NOMO-1 treated with DMSO at 0.1 percent for 48 hours (cell line): ENCODE results near the gene HOXC4.

Experiments
- DNase-seq: peaks from one replicate; lab custom pipeline; 2025; ENCODE audit not compliant: unreplicated experiment; lab: John Stamatoyannopoulos, UW

Gene HOXC4

DNA sequence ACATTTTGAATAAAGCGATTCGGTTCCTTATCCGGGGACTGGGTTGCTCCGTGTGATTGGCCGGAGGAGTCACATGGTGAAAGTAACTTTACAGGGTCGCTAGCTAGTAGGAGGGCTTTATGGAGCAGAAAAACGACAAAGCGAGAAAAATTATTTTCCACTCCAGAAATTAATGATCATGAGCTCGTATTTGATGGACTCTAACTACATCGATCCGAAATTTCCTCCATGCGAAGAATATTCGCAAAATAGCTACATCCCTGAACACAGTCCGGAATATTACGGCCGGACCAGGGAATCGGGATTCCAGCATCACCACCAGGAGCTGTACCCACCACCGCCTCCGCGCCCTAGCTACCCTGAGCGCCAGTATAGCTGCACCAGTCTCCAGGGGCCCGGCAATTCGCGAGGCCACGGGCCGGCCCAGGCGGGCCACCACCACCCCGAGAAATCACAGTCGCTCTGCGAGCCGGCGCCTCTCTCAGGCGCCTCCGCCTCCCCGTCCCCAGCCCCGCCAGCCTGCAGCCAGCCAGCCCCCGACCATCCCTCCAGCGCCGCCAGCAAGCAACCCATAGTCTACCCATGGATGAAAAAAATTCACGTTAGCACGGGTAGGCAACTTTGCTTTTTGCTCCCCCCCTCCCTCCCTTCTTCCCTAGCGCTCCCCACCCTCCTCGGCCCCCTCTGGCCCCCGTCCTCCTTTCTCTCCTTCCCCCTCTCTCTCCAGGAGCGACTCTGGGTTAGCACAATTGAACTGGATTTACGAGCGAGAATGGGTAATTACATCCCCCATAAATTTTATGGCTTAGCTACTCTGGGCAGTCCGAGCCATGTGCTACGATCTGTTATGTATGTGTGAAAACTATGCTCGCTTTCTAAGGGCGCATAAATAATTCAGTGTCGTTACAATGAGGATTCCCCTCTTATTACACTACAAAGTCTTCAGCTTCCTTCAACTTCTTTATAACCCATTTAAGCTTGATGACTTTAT, at the start of gene HOXC4:
HOXC4 (plus strand) TSS at position 85 of the 991 bp plus-strand sequence; CDS start at position 173, 88 bp downstream.
- peak; percentile 74 for DNase-seq

- no peak for DNase-seq
Measured at GRCh38 chr12:54004063-54004840, 49.4 kb upstream of the HOXC4 start.

- no peak for DNase-seq
Measured at GRCh38 chr12:54004841-54005530, 48.6 kb upstream of the HOXC4 start.

DNA sequence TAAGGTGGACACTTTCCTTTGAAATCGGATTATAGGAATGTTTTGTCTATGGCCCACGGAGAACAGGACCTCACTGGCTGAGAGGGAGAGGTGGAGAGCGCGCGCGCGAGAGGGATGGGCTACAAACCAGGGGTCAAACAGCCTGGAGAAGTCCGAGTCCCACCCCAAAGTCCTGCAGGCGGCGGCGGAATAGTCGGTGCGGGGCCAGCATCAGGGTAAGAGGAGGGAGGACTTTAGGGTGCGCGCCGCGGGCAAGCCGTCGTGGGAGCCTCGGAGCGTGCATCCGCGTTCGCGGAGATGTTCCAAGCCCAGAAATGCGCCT, 48.1 kb upstream of the HOXC4 start:
- DNase-seq, result no peak

GRCh38 chr12:54005853-54006558, 47.6 kb upstream of the HOXC4 start:
- DNase-seq, result peak; percentile 64

DNA sequence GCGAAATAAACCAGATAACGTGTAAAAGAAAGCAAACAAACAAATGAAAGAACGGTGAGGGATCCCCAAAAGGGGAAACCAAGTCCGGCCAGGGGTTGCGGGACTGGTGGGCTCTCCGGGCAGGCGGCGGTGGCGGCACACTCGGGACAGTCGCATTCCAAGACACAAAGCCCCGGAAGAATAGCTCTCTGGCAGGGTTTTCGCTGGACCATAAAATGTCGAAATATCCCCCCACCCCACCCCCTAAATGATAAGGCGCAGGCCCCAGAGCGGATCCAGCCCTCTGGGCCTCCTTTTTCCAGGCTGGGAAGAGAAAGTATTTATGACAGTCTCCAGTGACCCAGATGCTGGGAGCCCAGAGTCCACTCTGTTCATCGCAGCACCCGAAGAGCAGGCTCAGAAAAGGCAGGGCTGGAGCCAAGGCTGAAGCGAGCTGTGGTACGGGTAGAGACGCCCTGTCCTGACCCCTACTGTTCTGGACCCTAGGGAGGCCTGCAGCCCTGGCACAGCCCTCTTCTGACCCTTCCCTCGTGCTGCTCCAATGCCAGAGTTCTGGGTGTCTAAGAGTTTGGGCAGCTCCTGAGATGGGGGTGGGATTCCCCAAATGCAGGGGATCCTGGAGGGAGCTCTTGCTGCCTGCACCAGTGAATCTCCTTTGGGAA, 46.9 kb upstream of the HOXC4 start:
- no peak for DNase-seq

- no peak for DNase-seq
Measured at GRCh38 chr12:54007538-54008259, 45.9 kb upstream of the HOXC4 start.

- DNase-seq, result no peak
Measured at GRCh38 chr12:54008260-54008552, 45.4 kb upstream of the HOXC4 start.

- DNase-seq, result no peak
Measured at GRCh38 chr12:54009171-54010052, 44.2 kb upstream of the HOXC4 start.

GRCh38 chr12:54010053-54010971, 43.3 kb upstream of the HOXC4 start:
- no peak for DNase-seq

DNA sequence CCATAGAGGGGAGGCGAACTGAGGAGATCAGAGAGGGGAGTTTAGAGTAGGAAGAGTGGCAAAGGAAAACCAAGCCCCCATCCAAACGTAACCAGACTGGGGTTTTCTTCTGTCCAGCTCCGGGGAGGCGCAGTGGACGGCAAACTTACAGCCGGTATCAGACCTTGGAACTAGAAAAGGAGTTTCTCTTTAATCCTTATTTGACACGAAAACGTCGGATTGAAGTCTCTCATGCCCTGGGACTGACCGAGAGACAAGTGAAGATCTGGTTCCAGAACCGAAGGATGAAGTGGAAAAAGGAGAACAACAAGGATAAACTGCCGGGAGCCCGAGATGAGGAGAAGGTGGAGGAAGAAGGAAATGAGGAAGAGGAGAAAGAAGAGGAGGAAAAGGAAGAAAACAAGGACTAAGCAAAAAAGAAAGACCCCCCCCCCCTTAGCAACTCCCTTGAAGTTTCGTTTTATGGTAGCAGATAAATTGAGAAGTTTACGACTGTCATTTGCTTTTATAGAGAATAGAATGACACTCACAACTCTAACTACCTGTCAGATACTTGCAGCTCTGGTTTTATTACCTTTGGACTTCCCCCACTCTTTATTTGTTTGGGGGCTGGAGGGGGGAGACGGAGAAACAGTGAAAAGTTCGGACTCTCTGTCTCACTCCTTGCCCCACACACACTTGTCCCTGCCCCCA, 42.5 kb upstream of the HOXC4 start:
- no peak for DNase-seq

DNA sequence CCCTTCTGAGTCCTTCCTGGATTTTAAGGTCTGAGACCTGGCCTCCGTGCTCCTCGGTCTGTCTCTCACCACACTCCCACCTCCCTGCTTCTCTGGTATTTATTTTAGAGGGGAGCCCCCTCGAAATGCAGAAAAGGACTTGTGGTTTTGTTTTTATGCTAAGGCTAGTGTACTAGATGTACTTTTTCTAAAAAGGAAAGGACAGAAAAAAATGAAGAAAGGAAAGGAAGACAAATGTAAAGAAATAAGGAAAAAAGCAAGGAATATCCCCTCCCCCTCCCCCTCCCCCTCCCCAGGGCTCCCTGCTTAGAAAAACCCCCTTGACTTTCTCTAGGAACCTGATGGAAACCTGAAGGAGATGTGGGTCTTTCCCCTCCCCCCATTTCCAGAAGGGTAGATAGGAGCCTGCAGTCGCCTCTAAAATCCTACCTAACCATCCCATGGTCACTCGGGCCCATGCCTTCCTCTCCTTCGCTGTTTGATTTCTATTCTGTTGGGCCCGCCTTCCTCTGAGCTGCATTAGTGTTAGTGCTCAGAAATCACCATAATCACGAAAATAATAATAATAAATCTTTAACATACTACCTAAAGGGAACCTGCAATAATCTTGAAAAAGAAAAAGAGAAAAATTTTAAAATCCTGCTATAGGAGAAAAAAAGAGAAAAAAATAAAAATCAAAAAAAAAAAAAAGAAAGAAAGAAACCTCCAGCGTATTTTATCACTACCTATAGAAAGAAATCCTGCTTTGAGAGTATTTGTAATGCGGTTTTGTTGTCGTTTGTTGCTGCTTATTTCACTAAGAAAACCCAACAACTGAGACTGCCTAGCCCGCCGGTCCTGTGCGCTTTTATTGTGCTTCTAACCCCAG, 41.7 kb upstream of the HOXC4 start:
- no peak for DNase-seq

DNA sequence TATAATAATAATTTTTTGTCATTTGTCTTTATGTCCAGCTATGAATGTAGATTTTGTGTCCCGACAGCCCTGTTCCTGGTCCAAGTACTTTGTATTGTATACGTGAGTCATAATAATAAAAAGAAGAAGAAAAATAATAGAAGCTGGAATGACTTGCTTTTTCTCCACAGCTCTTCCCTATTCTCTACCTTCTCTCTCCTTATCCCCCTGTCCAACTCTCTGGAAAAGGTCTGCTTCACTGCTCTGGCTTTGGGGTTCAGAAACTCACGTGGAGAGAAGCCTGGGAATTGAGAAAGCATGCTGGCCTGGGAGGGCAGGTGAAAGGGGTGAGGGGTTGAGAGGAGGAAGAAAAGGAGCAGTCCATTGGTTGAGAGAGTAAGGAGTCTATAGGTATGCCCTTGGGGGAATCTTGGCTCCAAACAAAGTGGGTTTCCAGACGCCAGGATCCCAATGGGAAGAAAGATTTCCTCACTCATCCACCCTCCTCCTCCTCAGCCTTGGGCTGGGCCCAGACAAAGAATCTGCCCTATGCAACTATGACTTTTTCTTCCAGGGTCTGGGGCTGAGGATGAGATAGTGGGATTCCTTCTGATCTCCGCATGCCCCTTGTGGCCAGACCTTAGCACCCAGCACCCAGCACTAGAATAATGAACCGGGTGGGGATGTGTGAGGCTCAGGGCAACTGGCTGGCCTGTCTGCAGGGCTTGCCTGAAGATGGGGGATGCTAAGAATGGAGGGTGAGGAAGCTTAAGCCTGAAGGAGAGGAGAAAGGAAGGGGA, 40.8 kb upstream of the HOXC4 start:
- no peak for DNase-seq

DNA sequence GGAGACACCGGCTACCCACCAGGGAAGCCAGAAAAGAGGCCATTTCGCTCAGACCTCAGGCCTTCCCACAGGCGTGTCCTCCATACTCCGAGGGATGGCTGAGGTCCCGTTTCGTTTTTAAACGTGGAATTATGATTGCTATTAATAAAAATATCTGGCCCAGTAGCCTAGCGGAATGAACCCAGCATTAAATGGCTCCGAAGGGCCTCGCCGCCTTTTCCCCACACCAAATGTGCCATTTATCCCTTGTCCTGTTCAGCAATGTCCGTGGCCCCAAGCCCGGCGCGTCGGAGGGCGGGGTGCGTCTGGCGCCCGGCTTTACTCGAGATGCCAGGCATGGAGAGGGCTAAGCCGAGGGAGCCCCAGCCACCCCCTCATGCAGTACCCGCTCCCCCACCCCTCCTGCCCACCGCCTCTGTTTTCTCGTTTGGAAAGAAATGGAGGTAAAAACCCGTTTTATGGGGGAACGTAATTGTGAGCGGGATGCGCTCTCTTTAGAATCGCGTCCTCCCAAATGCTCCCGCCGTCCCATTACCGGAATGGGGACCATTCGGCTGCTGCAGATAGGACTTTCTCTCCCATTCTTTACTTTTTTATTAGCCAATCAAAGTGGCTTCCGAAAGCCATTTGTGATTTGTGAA, 39.1 kb upstream of the HOXC4 start:
- DNase-seq, result no peak
